Subcutaneous abdominal adipose tissue (tissue), 5 donors: ENCODE results near the gene G6PC2.
"Not testable (repeated sequence)": the region's sequence is repeated elsewhere in the genome, so short reads cannot be mapped to it uniquely, and the experiment has no call there.

Experiments used
- H3K27ac ChIP-seq: one replicate; pipeline ENCODE4 v1.7.0; 2013; ENCODE audit warnings: low read depth, mild to moderate bottlenecking, inconsistent platforms, low read length, moderate library complexity
- H3K27me3 ChIP-seq, 5 donors: one replicate each; pipeline ENCODE4 v1.7.0; 2013; ENCODE audit warnings: low read length in 5 of 5, inconsistent platforms in 1 of 5; ENCODE audit not compliant: control insufficient read depth in 5 of 5, insufficient read depth in 4 of 5
- H3K36me3 ChIP-seq, 5 donors: one replicate each; pipeline ENCODE4 v1.7.0; 2013; ENCODE audit warnings: low read length in 5 of 5; ENCODE audit not compliant: control insufficient read depth in 5 of 5, insufficient read depth in 5 of 5
- H3K4me1 ChIP-seq, 5 donors: one replicate each; pipeline ENCODE4 v1.7.0; 2013; ENCODE audit warnings: low read length in 5 of 5, mild to moderate bottlenecking in 3 of 5, moderate library complexity in 1 of 5; ENCODE audit not compliant: control insufficient read depth in 5 of 5, insufficient read depth in 5 of 5
- H3K4me3 ChIP-seq, 5 donors: one replicate each; pipeline ENCODE4 v1.7.0; 2013; ENCODE audit warnings: low read length in 5 of 5, low read depth in 1 of 5
- H3K9ac ChIP-seq, 5 donors: one replicate each; pipeline ENCODE4 v1.7.0; 2013; ENCODE audit warnings: low read length in 5 of 5, mild to moderate bottlenecking in 4 of 5, moderate library complexity in 3 of 5
- H3K9me3 ChIP-seq, 5 donors: one replicate each; pipeline ENCODE4 v1.7.0; 2013; ENCODE audit warnings: low read length in 5 of 5; ENCODE audit not compliant: control insufficient read depth in 5 of 5
- donor health status: healthy.
- donor health status: healthy.
- donor health status: healthy.
- donor health status: healthy.
- donor health status: healthy.

G6PC2 gene

DNA sequence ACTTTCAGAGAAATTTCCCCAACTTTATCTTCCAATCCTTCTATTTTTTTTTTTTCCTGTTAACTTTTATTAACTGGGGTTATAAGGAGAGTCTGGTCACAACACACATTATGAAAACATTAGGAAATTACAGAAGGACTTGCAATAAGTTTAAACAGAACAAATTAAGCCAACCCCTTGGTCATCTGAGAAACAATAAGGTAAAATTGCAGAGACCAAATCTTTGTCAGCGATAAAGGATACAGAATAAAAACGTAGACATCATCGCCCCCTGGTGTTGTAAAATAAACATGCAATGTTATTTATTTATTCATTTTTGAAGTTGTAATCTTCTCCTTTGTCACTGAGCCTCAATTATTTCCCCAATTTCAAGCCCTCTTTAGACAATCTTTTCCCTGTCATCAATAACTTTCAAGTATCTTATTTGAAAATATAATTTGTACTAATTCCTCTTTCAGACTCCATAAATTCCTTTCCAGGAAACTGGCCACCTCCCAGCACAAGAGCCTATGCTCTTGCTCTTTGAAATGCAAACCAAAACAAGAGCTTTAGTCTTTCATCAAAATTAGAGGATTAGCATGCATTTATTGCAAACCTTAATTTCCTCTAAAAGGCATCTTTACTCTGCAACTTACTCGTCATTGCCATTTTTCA is 19.5 kb downstream of the G6PC2 start:
- Histone ChIP-seq H3K27ac (no peak overlapping the region), H3K4me3 (no peak overlapping the region), H3K9ac (no peak overlapping the region), H3K27me3 (no peaks in the 10 kb centered on the region), H3K9me3 (peaks cover 0 to 3% (median 2%) of the 10 kb centered on the region in 5 donors), H3K4me1 (no peaks in the 10 kb centered on the region), H3K36me3 (no peaks in the 10 kb centered on the region)

DNA sequence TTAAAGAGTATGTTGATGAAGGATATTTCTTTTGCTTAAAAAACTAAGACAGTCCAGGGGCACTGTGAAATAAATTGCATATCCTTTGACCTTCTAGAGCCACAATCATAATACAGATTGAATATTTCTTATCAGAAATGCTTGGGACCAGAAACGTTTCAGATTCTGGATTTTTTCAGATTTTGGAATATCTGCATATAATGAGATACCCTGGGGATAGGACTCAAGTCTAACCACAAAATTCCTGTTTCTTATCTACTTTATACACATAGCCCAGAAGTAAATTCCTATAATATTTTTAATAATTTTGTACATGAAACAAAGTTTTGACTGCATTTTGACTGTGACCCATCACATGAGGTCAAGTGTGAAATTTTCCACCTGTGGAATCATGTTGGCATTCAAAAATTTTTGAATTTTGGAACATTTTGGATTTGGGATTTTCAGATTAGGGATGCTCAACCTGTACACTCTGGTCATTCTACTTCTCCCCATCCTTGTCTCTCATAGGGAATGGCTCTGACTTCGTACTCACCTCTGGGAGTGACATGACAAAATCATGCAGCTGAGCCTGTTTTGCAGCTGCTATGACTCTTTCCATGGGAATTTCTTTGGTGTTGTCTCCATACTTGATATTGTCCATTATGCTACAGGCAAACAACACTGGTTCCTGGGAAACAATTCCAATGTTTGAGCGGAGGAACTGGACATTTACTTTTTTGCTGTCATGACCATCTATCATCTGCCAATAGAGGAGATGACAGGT is 25.7 kb downstream of the G6PC2 start:
- Histone ChIP-seq H3K9ac (no peak overlapping the region), H3K4me1 (no peaks in the 10 kb centered on the region), H3K27ac (no peak overlapping the region), H3K4me3 (no peak overlapping the region), H3K27me3 (no peaks in the 10 kb centered on the region), H3K9me3 (no peaks in the 10 kb centered on the region), H3K36me3 (no peaks in the 10 kb centered on the region)

DNA sequence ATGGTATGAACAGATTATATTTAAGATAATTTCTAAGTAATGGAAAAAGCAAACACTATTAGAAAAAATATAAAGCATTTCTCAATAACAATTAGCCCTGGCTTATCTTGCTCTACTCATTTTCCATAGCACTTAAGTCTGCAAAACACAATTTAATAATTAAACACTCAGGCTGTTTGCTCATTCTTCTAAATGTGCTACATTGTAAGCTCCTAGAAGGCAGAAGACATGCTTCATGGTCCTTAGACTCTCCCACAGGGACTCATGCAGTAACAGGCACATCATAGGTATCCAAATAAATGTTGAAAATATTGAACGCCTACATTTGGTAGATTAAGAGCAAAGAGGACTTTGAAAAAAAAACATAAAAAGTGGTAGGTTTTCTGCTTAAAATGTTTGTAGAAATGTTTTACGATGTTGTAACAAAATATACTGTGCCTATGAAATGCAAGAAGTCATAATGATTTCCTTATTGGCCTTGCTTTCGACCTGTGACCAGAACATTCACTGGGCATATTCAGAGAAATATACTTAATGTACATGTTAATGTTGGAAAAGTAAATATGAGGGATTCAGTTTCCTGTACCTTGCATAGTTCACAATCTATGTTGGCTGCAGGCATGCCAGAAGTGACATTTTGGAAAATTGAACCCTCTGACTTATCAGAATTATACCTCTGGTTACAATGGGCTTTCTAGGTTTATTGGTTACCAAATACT is 27.2 kb downstream of the G6PC2 start:
- H3K36me3 ChIP-seq: no peaks in the 10 kb centered on the region
- H3K4me3 ChIP-seq: no peak overlapping the region
- no peaks in the 10 kb centered on the region for H3K27me3 ChIP-seq
- no peak overlapping the region for H3K27ac ChIP-seq
- no peaks in the 10 kb centered on the region for H3K9me3 ChIP-seq
- no peaks in the 10 kb centered on the region for H3K4me1 ChIP-seq
- no peak overlapping the region for H3K9ac ChIP-seq

DNA sequence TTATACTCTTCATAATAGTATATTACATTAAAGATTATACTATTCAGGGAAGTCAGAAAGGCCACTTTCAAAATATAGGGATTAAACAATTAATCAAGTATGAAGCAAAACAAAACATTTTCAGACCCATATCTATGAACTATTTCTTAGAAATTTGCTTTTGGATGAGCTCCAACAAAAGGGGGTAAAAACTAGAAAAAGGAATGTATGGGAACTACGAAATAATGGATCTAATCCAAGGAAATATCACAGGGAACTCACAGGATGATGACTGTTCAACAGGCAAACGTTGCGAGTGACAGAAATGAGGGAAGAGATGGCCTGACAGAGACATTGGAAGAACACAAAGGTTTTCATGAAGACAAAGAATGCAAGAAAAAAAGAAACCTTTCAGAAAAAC is 27.9 kb downstream of the G6PC2 start:
- H3K4me3 ChIP-seq: no peak overlapping the region
- no peaks in the 10 kb centered on the region for H3K4me1 ChIP-seq
- no peak overlapping the region for H3K27ac ChIP-seq
- no peak overlapping the region for H3K9ac ChIP-seq
- no peaks in the 10 kb centered on the region for H3K9me3 ChIP-seq
- H3K27me3 ChIP-seq: no peaks in the 10 kb centered on the region
- H3K36me3 ChIP-seq: no peaks in the 10 kb centered on the region

DNA sequence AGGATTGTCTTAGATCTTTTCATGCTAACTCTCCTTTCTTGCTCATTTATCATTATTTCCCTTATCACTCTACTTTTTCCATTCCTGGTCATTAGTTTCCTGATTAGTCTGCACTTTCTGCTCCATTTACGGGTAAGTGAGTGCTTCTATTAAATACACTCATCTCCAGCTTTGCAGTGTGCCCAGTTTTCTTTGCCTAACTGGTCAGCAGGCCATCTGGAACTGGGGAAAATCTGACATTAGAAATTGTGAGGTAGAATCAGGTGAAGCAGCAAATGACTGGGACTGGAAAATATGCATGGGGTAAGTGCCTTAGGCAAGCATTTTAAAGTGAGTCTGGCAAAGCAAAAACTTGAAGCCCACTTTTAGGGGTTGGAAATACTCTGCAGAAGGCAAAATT is 29.2 kb downstream of the G6PC2 start:
- Histone ChIP-seq H3K36me3 (no peaks in the 10 kb centered on the region), H3K4me1 (peaks cover 0 to 5% (median 0%) of the 10 kb centered on the region in 5 donors), H3K9ac (no peak overlapping the region), H3K27me3 (no peaks in the 10 kb centered on the region), H3K4me3 (no peak overlapping the region), H3K9me3 (no peaks in the 10 kb centered on the region), H3K27ac (no peak overlapping the region)

DNA sequence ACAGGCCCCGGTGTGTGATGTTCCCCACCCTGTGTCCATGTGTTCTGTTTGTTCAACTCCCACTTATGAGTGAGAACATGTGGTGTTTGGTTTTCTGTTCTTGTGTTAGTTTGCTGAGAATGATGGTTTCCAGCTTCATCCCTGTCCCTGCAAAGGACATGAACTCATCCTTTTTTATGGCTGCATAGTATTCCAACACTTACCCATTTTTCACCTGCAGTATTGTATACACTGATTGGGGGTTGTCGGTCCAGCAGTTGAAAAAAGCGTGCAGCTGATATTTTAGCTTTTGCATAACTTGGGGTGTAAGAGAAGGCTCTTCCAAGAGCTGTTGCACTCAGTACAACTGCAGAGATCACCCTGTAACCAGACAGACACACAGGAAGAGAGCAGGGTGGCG is 31.1 kb downstream of the G6PC2 start:
- H3K4me1 ChIP-seq: peaks cover 0 to 15% (median 3%) of the 10 kb centered on the region in 5 donors
- H3K4me3 ChIP-seq, H3K9ac ChIP-seq, H3K36me3 ChIP-seq, H3K9me3 ChIP-seq, H3K27ac ChIP-seq, H3K27me3 ChIP-seq: not testable (repeated sequence)

DNA sequence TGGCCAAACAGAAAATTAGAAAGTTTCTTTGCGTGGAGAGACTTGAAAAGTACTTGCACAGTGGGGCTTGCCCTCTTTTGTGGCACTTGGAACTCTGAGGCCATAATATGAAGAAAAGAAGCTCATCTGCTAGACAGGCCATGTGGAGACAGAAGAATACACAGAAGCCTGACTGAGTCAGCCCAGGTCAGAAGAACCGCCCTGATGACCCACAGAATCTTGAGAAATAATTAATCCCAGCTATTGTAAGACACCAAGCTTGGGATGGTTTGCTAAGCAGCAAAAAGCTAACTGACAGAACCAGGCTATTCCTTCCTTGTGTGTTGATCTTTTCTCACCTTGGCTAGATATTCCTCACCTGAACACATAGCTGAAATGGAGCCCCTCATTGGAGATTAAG is 33.7 kb downstream of the G6PC2 start:
- Histone ChIP-seq H3K27me3 (no peaks in the 10 kb centered on the region), H3K9me3 (no peaks in the 10 kb centered on the region), H3K9ac (no peak overlapping the region), H3K27ac (no peak overlapping the region), H3K4me1 (peaks cover 0 to 15% (median 3%) of the 10 kb centered on the region in 5 donors), H3K4me3 (no peak overlapping the region), H3K36me3 (no peaks in the 10 kb centered on the region)

DNA sequence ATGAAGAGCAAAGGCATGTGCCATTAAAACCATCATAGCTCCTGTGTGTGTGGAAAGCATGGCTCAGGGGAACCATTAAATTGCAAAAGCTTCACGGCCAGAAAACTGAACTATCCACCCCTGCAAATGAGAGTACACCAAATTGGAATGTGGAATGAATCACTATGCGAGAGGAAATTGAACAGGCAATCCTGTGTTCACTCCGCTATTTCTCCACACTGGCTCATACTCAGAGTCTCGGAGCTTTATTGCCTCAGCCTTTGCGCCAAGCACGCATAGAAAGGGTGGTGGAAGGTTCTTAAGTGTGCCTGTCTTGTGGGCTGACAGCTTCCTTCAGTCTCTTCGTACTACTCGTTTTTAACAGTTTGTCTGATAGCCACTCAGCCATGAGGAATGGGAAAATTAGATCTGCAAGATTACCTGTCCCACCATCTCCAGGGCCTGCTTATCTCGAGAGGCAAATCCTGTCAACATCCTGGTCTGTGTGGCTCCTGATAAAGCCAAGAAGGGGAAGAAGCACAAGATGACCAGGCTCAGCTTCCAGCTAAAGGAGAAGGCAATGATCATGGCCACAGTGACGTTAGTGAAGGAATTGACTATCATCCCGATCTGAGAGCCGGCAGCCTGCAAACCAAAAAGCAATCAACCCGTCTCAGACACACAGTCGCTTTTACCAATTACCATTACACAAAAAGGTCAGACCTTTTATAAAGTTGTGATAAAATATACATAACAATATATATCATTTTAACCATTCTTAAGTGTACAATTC is 34.9 kb downstream of the G6PC2 start:
- no peak overlapping the region for H3K9ac ChIP-seq
- H3K4me1 ChIP-seq: peaks cover 0 to 15% (median 3%) of the 10 kb centered on the region in 5 donors
- peak overlapping the region; percentile 67 for H3K27ac ChIP-seq
- peak overlapping the region in 1 of 5 donors; percentile 10 for H3K4me3 ChIP-seq
- H3K9me3 ChIP-seq: no peaks in the 10 kb centered on the region
- H3K27me3 ChIP-seq: no peaks in the 10 kb centered on the region
- no peaks in the 10 kb centered on the region for H3K36me3 ChIP-seq

DNA sequence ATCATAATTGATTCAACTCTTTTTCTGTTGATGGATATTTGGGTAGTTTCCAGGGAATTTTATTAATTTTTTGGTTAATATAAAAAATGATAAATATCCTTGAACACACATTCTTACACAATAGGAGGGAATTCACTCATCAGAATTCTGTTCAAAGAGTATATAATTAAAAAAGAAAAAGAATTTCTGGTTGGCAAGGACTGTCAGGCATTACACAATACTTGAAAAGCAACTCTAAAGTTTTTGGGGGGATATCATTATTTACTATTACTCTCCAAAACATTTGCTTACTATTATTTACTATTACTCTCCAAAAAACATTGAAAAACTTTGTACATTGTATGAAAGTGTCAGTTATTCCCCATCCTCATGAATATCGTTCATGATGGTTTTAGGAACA is 38.0 kb downstream of the G6PC2 start:
- H3K27me3 ChIP-seq: no peaks in the 10 kb centered on the region
- H3K9ac ChIP-seq: no peak overlapping the region
- no peaks in the 10 kb centered on the region for H3K36me3 ChIP-seq
- no peak overlapping the region for H3K27ac ChIP-seq
- H3K4me1 ChIP-seq: peaks cover 0 to 15% (median 3%) of the 10 kb centered on the region in 5 donors
- no peak overlapping the region for H3K4me3 ChIP-seq
- H3K9me3 ChIP-seq: no peaks in the 10 kb centered on the region
